Fibroblast of lung (primary cell): ENCODE measurements around the gene RASSF1.

Source experiments
- CTCF ChIP-seq, 2 donors: IDR thresholded peaks in 1 of 2; conservative IDR thresholded peaks in 1 of 2; 1 replicate in 1 of 2; 2 replicates in 1 of 2; pipeline ENCODE4 v1.5.1; 2011 to 2012; ENCODE audit warnings: low read length in 2 of 2, control low read depth in 1 of 2, inconsistent platforms in 1 of 2, low read depth in 1 of 2, mild to moderate bottlenecking in 1 of 2
- EZH2 ChIP-seq: IDR thresholded peaks from 2 replicates; pipeline ENCODE4 v1.5.1; 2012; ENCODE audit warnings: low read length, control low read depth, mild to moderate bottlenecking; ENCODE audit errors: missing control alignments

DNA sequence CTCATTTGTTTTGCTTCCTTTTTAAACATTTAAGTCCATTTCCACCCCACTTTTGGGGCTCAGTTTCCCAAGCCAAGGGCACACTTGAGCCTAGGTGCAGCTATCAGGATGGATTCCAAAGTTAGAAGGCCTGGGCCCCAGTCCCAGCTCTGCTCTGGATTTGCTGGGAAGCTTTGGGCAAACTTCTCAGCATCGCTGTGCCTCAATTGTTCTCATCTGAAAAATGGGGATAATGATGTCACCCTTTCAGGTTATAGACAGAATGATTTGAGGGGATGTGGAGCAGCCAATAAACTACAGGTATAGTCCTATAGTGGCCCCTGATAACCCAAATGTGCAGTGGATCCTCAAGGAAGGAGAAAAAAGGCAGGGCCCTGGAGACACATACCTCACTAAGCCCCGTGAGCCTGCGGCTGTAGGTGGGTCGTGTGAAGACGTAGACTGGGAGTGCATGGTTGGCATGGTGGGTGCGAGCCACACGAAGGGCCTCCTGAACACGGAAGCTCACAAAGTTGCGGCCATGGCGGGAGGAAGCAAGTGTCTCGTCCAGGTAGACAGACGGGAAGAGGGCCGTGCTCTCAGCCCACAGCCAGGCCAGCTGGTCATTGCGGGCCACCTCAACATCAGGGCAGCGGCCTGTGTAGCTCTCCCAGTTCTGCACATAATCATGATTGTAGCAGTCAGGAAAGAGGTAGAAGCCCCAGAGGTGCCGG, 21.3 kb downstream of the RASSF1 start:
- TF ChIP-seq CTCF (conservative IDR thresholded peaks at IDR 0.05 in 1 of 2, IDR thresholded peaks at IDR 0.05 in 1 of 2; ENCODE audit: low read depth in 1 of 2, low read length in 2 of 2) (no peak), EZH2 (no peak)
